Activated CD8-positive, alpha-beta memory T cell treated with anti-CD3 and anti-CD28 coated beads, Interleukin-2, amount 10 ng/mL, durations not matched to agents 7 days and 5 days (primary cell): ENCODE measurements around the gene LRRC49. TPM values are rescaled to one million over a fixed set of nuclear protein-coding genes. Genes with fewer than 3 reads are reported as not detected.
"Not testable (repeated sequence)": the region's sequence is repeated elsewhere in the genome, so short reads cannot be mapped to it uniquely, and the experiment has no call there.

Experiments
- ATAC-seq: fragments of 150-1000 bp; cut with Tn5 transposase; one replicate; pipeline ENCODE4 v1.10.0; 2021; ENCODE audit warnings: moderate library complexity
- CTCF ChIA-PET: fragments of 350-600 bp; sonication (Branson Sonifier 250); formaldehyde crosslinking; loops from one replicate; lab custom pipeline; 2021; ENCODE audit warnings: antibody characterized with exemption; lab: Charles Lee
- DNase-seq: peaks from one replicate; pipeline ENCODE4 v3.0.0-alpha.2; 2020
- H3K27ac Mint-ChIP-seq: one replicate; pipeline ENCODE4 v1.8.0; 2021; ENCODE audit warnings: mild to moderate bottlenecking, mixed read lengths
- H3K27me3 Mint-ChIP-seq: one replicate; pipeline ENCODE4 v1.8.0; 2021; ENCODE audit warnings: mixed read lengths
- H3K36me3 Mint-ChIP-seq: one replicate; pipeline ENCODE4 v1.8.0; 2021; ENCODE audit warnings: mild to moderate bottlenecking, mixed read lengths
- H3K4me1 Mint-ChIP-seq: one replicate; pipeline ENCODE4 v1.8.0; 2021; ENCODE audit warnings: mixed read lengths
- H3K4me3 Mint-ChIP-seq: one replicate; pipeline ENCODE4 v1.8.0; 2021; ENCODE audit warnings: mild to moderate bottlenecking, moderate library complexity, mixed read lengths
- H3K9me3 Mint-ChIP-seq: one replicate; pipeline ENCODE4 v1.8.0; 2022; ENCODE audit warnings: low read depth, mixed read lengths
- total RNA-seq, 2 experiments: library from RNA; stranded (reverse); gene quantifications; one replicate each; pipeline ENCODE4 v1.2.3, GENCODE V29; 2021

The LRRC49 gene
- total RNA-seq, 2 experiments from 2014 or later: 0.66 TPM; not detected in 1

GRCh38 chr15:70857562-70858285 lies 34.9 kb upstream of the LRRC49 start:
- no peak for ATAC-seq
- no peak for DNase-seq
- Mint-ChIP-seq H3K9me3 (no peaks in the 10 kb centered on the region), H3K4me1 (peaks cover 8% of the 10 kb centered on the region), H3K27ac (no peak overlapping the region), H3K36me3 (no peaks in the 10 kb centered on the region), H3K27me3 (peaks cover 35% of the 10 kb centered on the region), H3K4me3 (no peak overlapping the region)
- CTCF ChIA-PET: no interaction called here

GRCh38 chr15:70858614-70859321 lies 33.9 kb upstream of the LRRC49 start:
- H3K4me1 Mint-ChIP-seq: not testable (repeated sequence)

GRCh38 chr15:70859322-70859908 lies 33.2 kb upstream of the LRRC49 start:
- Mint-ChIP-seq H3K27me3 (peaks cover 25% of the 10 kb centered on the region), H3K36me3 (no peaks in the 10 kb centered on the region), H3K4me1 (peaks cover 3% of the 10 kb centered on the region), H3K27ac (no peak overlapping the region), H3K4me3 (no peak overlapping the region), H3K9me3 (no peaks in the 10 kb centered on the region)
- no peak for DNase-seq
- ATAC-seq: no peak
- CTCF ChIA-PET: no interaction called here

More at GRCh38 chr15:70858614-70859321, 33.9 kb upstream of the LRRC49 start:
- H3K27ac Mint-ChIP-seq, ATAC-seq, H3K4me3 Mint-ChIP-seq, DNase-seq, CTCF ChIA-PET, H3K36me3 Mint-ChIP-seq, H3K9me3 Mint-ChIP-seq: not testable (repeated sequence)
- peaks cover 28% of the 10 kb centered on the region for H3K27me3 Mint-ChIP-seq

GRCh38 chr15:70859998-70860397 lies 32.6 kb upstream of the LRRC49 start:
- Mint-ChIP-seq H3K4me1 (no peaks in the 10 kb centered on the region), H3K9me3 (no peaks in the 10 kb centered on the region), H3K4me3 (no peak overlapping the region), H3K36me3 (no peaks in the 10 kb centered on the region), H3K27ac (no peak overlapping the region), H3K27me3 (peaks cover 20% of the 10 kb centered on the region)
- no peak for DNase-seq
- CTCF ChIA-PET: no interaction called here
- ATAC-seq: no peak

- Mint-ChIP-seq H3K36me3 (no peaks in the 10 kb centered on the region), H3K4me3 (no peak overlapping the region), H3K4me1 (no peaks in the 10 kb centered on the region), H3K27me3 (peaks cover 4% of the 10 kb centered on the region), H3K9me3 (no peaks in the 10 kb centered on the region), H3K27ac (no peak overlapping the region)
- DNase-seq: no peak
- no peak for ATAC-seq
- CTCF ChIA-PET: no interaction called here
These were observed 29.0 kb upstream of the LRRC49 start for GRCh38 chr15:70863450-70864218.

GRCh38 chr15:70866982-70867641 lies 25.5 kb upstream of the LRRC49 start:
- Mint-ChIP-seq H3K27me3 (peaks cover 4% of the 10 kb centered on the region), H3K4me1 (peaks cover 2% of the 10 kb centered on the region), H3K27ac (no peak overlapping the region), H3K36me3 (no peaks in the 10 kb centered on the region), H3K9me3 (no peaks in the 10 kb centered on the region), H3K4me3 (no peak overlapping the region)
- no peak for DNase-seq
- no peak for ATAC-seq
- CTCF ChIA-PET: no interaction called here

- H3K4me3 Mint-ChIP-seq: no peak overlapping the region
- no peak for ATAC-seq
- H3K9me3 Mint-ChIP-seq: no peaks in the 10 kb centered on the region
- H3K27me3 Mint-ChIP-seq: peaks cover 4% of the 10 kb centered on the region
- no peaks in the 10 kb centered on the region for H3K36me3 Mint-ChIP-seq
- no peak overlapping the region for H3K27ac Mint-ChIP-seq
- CTCF ChIA-PET: no interaction called here
- no peak for DNase-seq
- peaks cover 2% of the 10 kb centered on the region for H3K4me1 Mint-ChIP-seq
These were observed 24.6 kb upstream of the LRRC49 start for GRCh38 chr15:70867911-70868467.

- H3K9me3 Mint-ChIP-seq: no peaks in the 10 kb centered on the region
- CTCF ChIA-PET: interaction anchor here (0.7 kb wide), 1 partner anchor 67 kb away, joined by 3 read pairs; no protein-coding TSS in a partner anchor
- no peak overlapping the region for H3K4me3 Mint-ChIP-seq
- H3K27me3 Mint-ChIP-seq: peaks cover 11% of the 10 kb centered on the region
- DNase-seq: no peak
- peaks cover 2% of the 10 kb centered on the region for H3K4me1 Mint-ChIP-seq
- H3K36me3 Mint-ChIP-seq: no peaks in the 10 kb centered on the region
- no peak overlapping the region for H3K27ac Mint-ChIP-seq
- ATAC-seq: no peak
These were observed 23.3 kb upstream of the LRRC49 start for GRCh38 chr15:70869346-70869745.

GRCh38 chr15:70870051-70870450 lies 22.6 kb upstream of the LRRC49 start:
- CTCF ChIA-PET: interaction anchor here (0.7 kb wide), 1 partner anchor 66 kb away, joined by 3 read pairs; no protein-coding TSS in a partner anchor
- Mint-ChIP-seq H3K27me3 (peaks cover 18% of the 10 kb centered on the region), H3K4me1 (peaks cover 2% of the 10 kb centered on the region), H3K27ac (no peak overlapping the region), H3K9me3 (no peaks in the 10 kb centered on the region), H3K4me3 (no peak overlapping the region), H3K36me3 (no peaks in the 10 kb centered on the region)
- no peak for ATAC-seq
- DNase-seq: no peak

- CTCF ChIA-PET: not testable (repeated sequence)
These were observed 21.1 kb upstream of the LRRC49 start for GRCh38 chr15:70871490-70871889.

GRCh38 chr15:70873232-70874054 lies 19.2 kb upstream of the LRRC49 start:
- ATAC-seq (no peak), DNase-seq (no peak)
- H3K4me1 Mint-ChIP-seq: peaks cover 2% of the 10 kb centered on the region
- CTCF ChIA-PET: no interaction called here
- no peak overlapping the region for H3K4me3 Mint-ChIP-seq
- no peak overlapping the region for H3K27ac Mint-ChIP-seq
- peaks cover 35% of the 10 kb centered on the region for H3K27me3 Mint-ChIP-seq
- H3K36me3 Mint-ChIP-seq: no peaks in the 10 kb centered on the region
- H3K9me3 Mint-ChIP-seq: no peaks in the 10 kb centered on the region

More at GRCh38 chr15:70871490-70871889, 21.1 kb upstream of the LRRC49 start:
- H3K9me3 Mint-ChIP-seq, H3K4me1 Mint-ChIP-seq, H3K4me3 Mint-ChIP-seq, H3K36me3 Mint-ChIP-seq, DNase-seq, H3K27ac Mint-ChIP-seq, ATAC-seq: not testable (repeated sequence)
- peaks cover 30% of the 10 kb centered on the region for H3K27me3 Mint-ChIP-seq
